A673 (cell line): Measurements from ENCODE around the gene XIRP1. TPM values are rescaled to one million over a fixed set of nuclear protein-coding genes. Genes with fewer than 3 reads are reported as not detected.

Experiments used
- BruUV-seq: library from RNA; stranded (reverse); fragments of 400-500 nt; replicated peaks from 2 replicates; lab custom pipeline; 2021; lab: Mats Ljungman, UMichigan
- CTCF ChIA-PET: fragments of 300-600 bp; sonication (Branson Sonifier 250); formaldehyde crosslinking; loops from one replicate; lab custom pipeline; 2022; ENCODE audit warnings: antibody characterized with exemption; lab: Charles Lee
- POLR2A ChIA-PET: fragments of 300-600 bp; sonication (Branson Sonifier 250); formaldehyde crosslinking; loops from one replicate; lab custom pipeline; 2022; ENCODE audit warnings: antibody characterized with exemption; ENCODE audit not compliant: low non-redundant PET; lab: Charles Lee
- DNase-seq: peaks from one replicate; pipeline ENCODE4 v3.0.0-alpha.2; 2015; ENCODE audit warnings: low spot score
- H3K27ac ChIP-seq: fragments of 200-600 bp; sonication (generic); 2 replicates; pipeline ENCODE4 v1.5.1; 2016; ENCODE audit warnings: mixed run types, low read depth, mild to moderate bottlenecking, mixed read lengths, antibody characterized with exemption, low read length; ENCODE audit not compliant: poor library complexity, severe bottlenecking
- H3K27me3 ChIP-seq: fragments of 200-600 bp; sonication (generic); replicated peaks from 2 replicates; pipeline ENCODE4 v1.6.1; 2017; ENCODE audit warnings: mixed run types, low read depth, mild to moderate bottlenecking, mixed read lengths, antibody characterized with exemption, low read length; ENCODE audit not compliant: insufficient read depth, poor library complexity
- H3K36me3 ChIP-seq: fragments of 200-600 bp; sonication (generic); 2 replicates; pipeline ENCODE4 v1.6.1; 2016; ENCODE audit warnings: mixed run types, mild to moderate bottlenecking, mixed read lengths, antibody characterized with exemption, low read length; ENCODE audit not compliant: insufficient read depth, poor library complexity, severe bottlenecking
- H3K4me1 ChIP-seq: fragments of 200-600 bp; sonication (generic); 2 replicates; pipeline ENCODE4 v1.6.1; 2017; ENCODE audit warnings: mixed run types, mild to moderate bottlenecking, mixed read lengths, antibody characterized with exemption, low read length; ENCODE audit not compliant: insufficient read depth, poor library complexity, severe bottlenecking
- H3K4me3 ChIP-seq: fragments of 200-600 bp; sonication (generic); 2 replicates; pipeline ENCODE4 v1.5.1; 2016; ENCODE audit warnings: low read depth, mixed run types, mild to moderate bottlenecking, mixed read lengths, low read length; ENCODE audit not compliant: poor library complexity, severe bottlenecking
- H3K9me3 ChIP-seq: fragments of 200-600 bp; sonication (generic); 2 replicates; pipeline ENCODE4 v1.6.1; 2016; ENCODE audit warnings: mixed run types, low read depth, mild to moderate bottlenecking, mixed read lengths, antibody characterized with exemption, low read length; ENCODE audit not compliant: poor library complexity, severe bottlenecking
- CTCF ChIP-seq: fragments of 300-800, 200-600 bp; sonication (generic); conservative IDR thresholded peaks from 2 replicates; pipeline ENCODE4 v1.5.1; 2017; ENCODE audit warnings: low read depth, mild to moderate bottlenecking, antibody characterized with exemption, low read length, moderate library complexity, mixed read lengths
- EZH2 ChIP-seq: fragments of 200-600 bp; sonication (generic); IDR thresholded peaks from 2 replicates; pipeline ENCODE4 v1.6.1; 2017; ENCODE audit warnings: borderline replicate concordance, low read depth, mild to moderate bottlenecking, mixed read lengths, antibody characterized with exemption, low read length; ENCODE audit not compliant: poor library complexity, severe bottlenecking
- intact Hi-C: fragments of 100-400 bp; cut with micrococcal nuclease; formaldehyde crosslinking; loops from one replicate; pipeline ENCODE4 v1.10.0; 2022; ENCODE audit not compliant: unreplicated experiment
- total RNA-seq: library from RNA; stranded (reverse); gene quantifications from 2 replicates; pipeline ENCODE4 v1.2.3, GENCODE V29; 2021

The XIRP1 gene
- total RNA-seq, 1 experiment from 2014 or later, result not detected

DNA sequence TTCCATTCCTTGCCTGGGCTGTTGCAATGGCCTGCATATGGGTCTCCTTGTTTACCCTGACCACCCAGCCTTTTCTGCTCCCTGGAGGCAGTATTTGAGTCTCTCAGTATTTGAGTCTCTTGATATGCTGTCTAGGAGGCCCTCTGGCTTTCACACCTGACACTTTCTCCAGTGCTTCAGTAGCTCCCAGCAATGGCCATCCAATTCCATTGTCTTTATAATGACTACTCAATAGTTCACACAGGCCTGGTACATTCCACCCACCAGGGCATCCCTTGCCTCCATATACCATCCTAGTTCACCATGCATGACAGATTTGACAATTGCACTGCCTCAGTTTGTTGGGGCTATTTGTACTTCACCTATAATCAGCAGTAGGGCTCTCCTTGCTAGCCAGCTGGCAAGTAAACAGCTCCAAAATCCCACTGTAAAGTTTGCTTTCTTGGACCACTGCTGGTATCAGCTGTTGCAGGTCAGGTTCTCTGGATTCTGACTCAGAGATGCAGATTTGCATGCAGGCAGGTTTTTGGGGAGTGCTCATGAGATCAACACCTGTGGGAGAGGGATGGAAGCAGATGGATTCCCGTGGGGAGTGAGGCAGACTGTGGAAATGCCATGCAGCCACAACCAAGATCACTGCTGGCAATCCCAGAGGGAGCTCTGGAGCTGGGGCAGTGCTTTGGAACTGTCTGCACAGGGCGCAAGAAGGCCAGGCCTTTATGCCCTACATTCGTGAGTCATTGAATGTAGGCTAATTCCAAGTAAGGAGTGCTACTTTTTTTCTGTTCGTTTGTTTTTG is 19.1 kb upstream of the XIRP1 start:
- H3K27me3 ChIP-seq, result no peaks in the 10 kb centered on the region
- no peak overlapping the region for H3K27ac ChIP-seq
- ChIA-PET CTCF (no interaction called here), POLR2A (no interaction called here)
- H3K36me3 ChIP-seq, result no peaks in the 10 kb centered on the region
- peaks cover 2% of the 10 kb centered on the region for H3K4me1 ChIP-seq
- no peak overlapping the region for H3K4me3 ChIP-seq
- no peak for DNase-seq
- TF ChIP-seq CTCF (no peak), EZH2 (no peak)
- BruUV-seq, result no TSS peak
- no peaks in the 10 kb centered on the region for H3K9me3 ChIP-seq
- intact Hi-C loops, result loop anchor here (5.0 kb wide), 1 partner anchor 46 kb away; no protein-coding TSS in a partner anchor

DNA sequence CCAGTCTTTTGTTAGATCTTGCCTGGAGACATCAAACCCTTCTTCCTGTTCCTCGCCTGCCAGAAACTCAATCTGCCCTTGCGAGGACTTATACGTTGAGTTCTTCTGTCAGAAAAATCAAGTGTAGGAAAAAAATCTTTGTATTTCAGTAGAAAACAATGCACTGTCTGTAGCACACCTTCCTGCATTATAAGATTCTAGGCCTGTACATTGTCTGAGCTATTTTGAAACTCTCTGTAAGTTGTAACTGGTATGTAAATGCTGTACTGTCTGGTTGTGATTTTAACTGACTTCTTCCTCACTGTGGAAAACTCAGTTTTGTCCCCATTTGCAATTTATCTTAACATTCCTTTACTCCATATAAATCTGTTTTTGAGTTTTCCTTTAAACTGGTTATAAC is 17.7 kb upstream of the XIRP1 start:
- Histone ChIP-seq H3K4me3 (no peak overlapping the region), H3K36me3 (no peaks in the 10 kb centered on the region), H3K27ac (no peak overlapping the region), H3K27me3 (no peaks in the 10 kb centered on the region), H3K9me3 (no peaks in the 10 kb centered on the region), H3K4me1 (peaks cover 2% of the 10 kb centered on the region)
- intact Hi-C loops, result loop anchor here (5.0 kb wide), 1 partner anchor 47 kb away; no protein-coding TSS in a partner anchor
- no TSS peak for BruUV-seq
- TF ChIP-seq CTCF (no peak), EZH2 (no peak)
- DNase-seq, result no peak
- ChIA-PET CTCF (no interaction called here), POLR2A (no interaction called here)

DNA sequence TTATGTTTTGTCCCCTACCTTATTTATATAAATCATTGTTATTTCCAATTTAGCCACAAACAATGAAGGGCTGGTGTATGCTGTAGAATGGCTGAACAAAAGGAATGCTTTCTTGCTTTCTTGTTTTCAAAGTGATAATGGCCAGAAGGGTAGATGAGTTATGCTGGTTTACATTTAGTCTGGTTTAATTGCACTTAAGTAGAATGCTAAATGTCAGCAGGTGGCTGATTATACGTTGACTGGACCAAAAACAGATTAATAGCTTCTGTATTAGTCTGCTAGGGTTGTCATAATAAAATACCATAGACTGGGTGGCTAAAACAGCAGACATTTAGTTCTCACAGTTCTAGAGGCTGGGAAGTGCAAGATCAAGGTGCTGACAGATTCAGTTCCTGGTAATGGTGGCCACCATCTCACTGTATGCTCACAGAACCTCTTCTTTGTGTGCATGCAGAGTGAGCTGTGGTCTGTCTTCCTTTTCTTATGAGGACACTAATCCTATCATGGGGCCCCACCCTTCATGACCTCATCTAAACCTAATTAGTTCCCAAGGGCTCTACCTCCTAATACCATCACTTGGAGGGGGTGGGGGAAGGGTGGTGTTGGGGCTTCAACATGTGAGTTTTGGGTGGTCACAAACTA is 17.1 kb upstream of the XIRP1 start:
- H3K27ac ChIP-seq, result no peak overlapping the region
- ChIA-PET CTCF (no interaction called here), POLR2A (no interaction called here)
- BruUV-seq, result no TSS peak
- intact Hi-C loops, result loop anchor here (5.0 kb wide), 1 partner anchor 78 kb away; no protein-coding TSS in a partner anchor
- TF ChIP-seq CTCF (no peak), EZH2 (no peak)
- peaks cover 2% of the 10 kb centered on the region for H3K4me1 ChIP-seq
- no peaks in the 10 kb centered on the region for H3K9me3 ChIP-seq
- H3K27me3 ChIP-seq, result no peaks in the 10 kb centered on the region
- H3K4me3 ChIP-seq, result no peak overlapping the region
- DNase-seq, result no peak
- no peaks in the 10 kb centered on the region for H3K36me3 ChIP-seq
